Tibial nerve (tissue), 4 donors: ENCODE results near the gene TMEM200B. TPM values are rescaled to one million over a fixed set of nuclear protein-coding genes. Genes with fewer than 3 reads are reported as not detected.

ENCODE experiments used
- DNase-seq, 2 donors: peaks; one replicate each; pipeline ENCODE4 v3.0.0-alpha.2; 2019; ENCODE audit warnings: low spot score in 2 of 2
- H3K27ac ChIP-seq, 4 donors: fragments of 200-600 bp; sonication (generic) in 3 of 4; one replicate each; pipeline ENCODE4 v1.5.1; 2017 to 2019; ENCODE audit warnings: mild to moderate bottlenecking in 1 of 4
- H3K27me3 ChIP-seq, 2 donors: fragments of 200-600 bp; sonication (generic) in 1 of 2; one replicate each; pipeline versions ENCODE4 v1.5.1 to v1.6.0; 2017 to 2019
- H3K36me3 ChIP-seq, 3 donors: fragments of 200-600 bp; sonication (generic); one replicate each; pipeline ENCODE4 v1.5.1; 2018 to 2019
- H3K4me1 ChIP-seq, 4 donors: fragments of 200-600 bp; sonication (generic) in 3 of 4; one replicate each; pipeline ENCODE4 v1.5.1; 2017 to 2019
- H3K4me3 ChIP-seq, 4 donors: fragments of 200-600 bp; sonication (generic) in 3 of 4; one replicate each; pipeline ENCODE4 v1.5.1; 2017 to 2019; ENCODE audit warnings: mild to moderate bottlenecking in 1 of 4, moderate library complexity in 1 of 4
- H3K9me3 ChIP-seq, 4 donors: fragments of 200-600 bp; sonication (generic) in 3 of 4; one replicate each; pipeline ENCODE4 v1.5.1; 2017 to 2019
- EP300 ChIP-seq, 2 donors: sonication (generic); formaldehyde crosslinking; IDR thresholded peaks; one replicate each; pipeline ENCODE4 v1.6.1; 2017; ENCODE audit warnings: antibody characterized with exemption in 2 of 2, mild to moderate bottlenecking in 1 of 2
- POLR2A ChIP-seq, 2 donors: fragments of 450-650 bp; IDR thresholded peaks; one replicate each; pipeline ENCODE4 v1.6.1; 2017; ENCODE audit warnings: antibody characterized with exemption in 2 of 2, mild to moderate bottlenecking in 2 of 2, moderate library complexity in 2 of 2
- whole genome bisulfite sequencing, 2 donors: methylation state at CpG; one replicate each; pipeline ENCODE4 v1.1.5; 2018; 5-methylcytosine and 5-hydroxymethylcytosine counted together
- total RNA-seq, 4 donors: library from RNA; depleted of rRNA; stranded (reverse); fragments of >200 nt; gene quantifications; one replicate each; pipeline ENCODE4 v1.1.0, GENCODE V29; 2016
- TF ChIP-seq, protein P1 (sequence below), 5 experiments: fragments of 200-600 bp in 3 of 5; fragments of 450-650 bp in 2 of 5; sonication (generic) in 3 of 5; IDR thresholded peaks; one replicate each; pipeline ENCODE4 v1.5.1; 2016 to 2019; ENCODE audit warnings: antibody characterized with exemption in 5 of 5, mild to moderate bottlenecking in 3 of 5, moderate library complexity in 2 of 5

TMEM200B gene
- 10 to 100 TPM; 16.1 to 27.7 (median 22.6) TPM for total RNA-seq

DNA sequence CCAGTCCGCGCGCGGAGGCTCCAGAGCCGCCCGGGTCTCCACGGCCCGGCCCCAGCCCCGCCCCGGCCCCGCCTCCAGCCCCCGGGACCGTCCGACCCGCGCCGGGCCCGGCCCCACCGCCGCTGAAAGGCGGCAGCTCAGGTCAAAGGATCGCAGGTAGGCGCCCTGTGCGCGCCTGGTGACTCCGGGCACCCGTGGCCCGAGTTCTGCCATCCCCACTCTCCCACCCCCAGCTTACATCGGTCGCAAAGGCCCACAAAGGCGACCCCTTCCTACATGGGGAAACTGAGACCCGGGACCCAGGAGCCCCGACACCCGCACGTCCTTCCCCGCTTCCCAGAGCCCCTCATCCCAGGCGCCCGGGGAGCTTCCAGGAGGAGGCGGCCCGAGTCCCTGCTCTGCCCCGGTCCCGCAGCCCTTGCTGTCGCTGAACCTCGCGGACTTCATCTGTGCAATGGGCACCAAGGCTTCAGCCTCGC lies at the start of gene TMEM200B:
TSS of gene TMEM200B (minus strand) at position 17 of the 479 bp plus-strand sequence. CDS start 2,075 bp downstream, outside the sequence.
- WGBS, 2 donors = 2 to 3% methylated on average over 6 to 39 of the region's 46 CpGs
- TF ChIP-seq, protein P1, sequence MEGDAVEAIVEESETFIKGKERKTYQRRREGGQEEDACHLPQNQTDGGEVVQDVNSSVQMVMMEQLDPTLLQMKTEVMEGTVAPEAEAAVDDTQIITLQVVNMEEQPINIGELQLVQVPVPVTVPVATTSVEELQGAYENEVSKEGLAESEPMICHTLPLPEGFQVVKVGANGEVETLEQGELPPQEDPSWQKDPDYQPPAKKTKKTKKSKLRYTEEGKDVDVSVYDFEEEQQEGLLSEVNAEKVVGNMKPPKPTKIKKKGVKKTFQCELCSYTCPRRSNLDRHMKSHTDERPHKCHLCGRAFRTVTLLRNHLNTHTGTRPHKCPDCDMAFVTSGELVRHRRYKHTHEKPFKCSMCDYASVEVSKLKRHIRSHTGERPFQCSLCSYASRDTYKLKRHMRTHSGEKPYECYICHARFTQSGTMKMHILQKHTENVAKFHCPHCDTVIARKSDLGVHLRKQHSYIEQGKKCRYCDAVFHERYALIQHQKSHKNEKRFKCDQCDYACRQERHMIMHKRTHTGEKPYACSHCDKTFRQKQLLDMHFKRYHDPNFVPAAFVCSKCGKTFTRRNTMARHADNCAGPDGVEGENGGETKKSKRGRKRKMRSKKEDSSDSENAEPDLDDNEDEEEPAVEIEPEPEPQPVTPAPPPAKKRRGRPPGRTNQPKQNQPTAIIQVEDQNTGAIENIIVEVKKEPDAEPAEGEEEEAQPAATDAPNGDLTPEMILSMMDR (IDR thresholded peaks at IDR 0.05) = no peak
- TF ChIP-seq POLR2A (IDR thresholded peaks at IDR 0.05) = no peak
- no peak for TF ChIP-seq EP300 (IDR thresholded peaks at IDR 0.05)
- H3K27me3 ChIP-seq = peaks cover 0 to 32% of the 10 kb centered on the region in 2 donors
- no peak for DNase-seq
- H3K9me3 ChIP-seq = no peaks in the 10 kb centered on the region
- peak within 1 kb of the TSS; percentile 64 to 76 (median 70) for H3K4me3 ChIP-seq
- H3K4me1 ChIP-seq = peaks cover 0 to 38% (median 15%) of the 10 kb centered on the region in 4 donors
- H3K27ac ChIP-seq = peak within 1 kb of the TSS; percentile 90 to 96 (median 92)
- H3K36me3 ChIP-seq = no peaks in the 10 kb centered on the region

DNA sequence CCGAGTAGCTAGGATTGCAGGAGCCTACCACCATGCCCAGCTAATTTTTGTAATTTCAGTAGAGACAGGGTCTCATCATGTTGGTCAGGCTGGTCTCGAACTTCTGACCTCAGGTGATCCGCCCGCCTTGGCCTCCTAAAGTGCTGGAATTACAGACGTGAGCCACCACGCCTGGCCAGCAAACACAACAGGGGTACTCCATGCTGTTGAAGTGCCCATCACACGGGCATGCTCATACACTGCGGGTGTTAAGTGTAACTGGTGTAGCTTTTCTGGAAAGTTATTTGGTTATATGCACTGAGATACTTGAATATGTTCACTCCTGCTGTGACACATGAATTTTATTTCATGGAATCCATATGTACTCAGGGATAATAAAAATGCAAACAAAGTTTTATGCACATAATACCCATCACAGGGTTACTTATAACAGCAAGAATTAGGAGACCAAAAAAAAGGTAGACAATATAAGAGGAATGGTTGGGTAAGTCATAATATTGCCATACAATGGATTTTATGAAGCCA lies 48.8 kb upstream of the TMEM200B start:
- Histone ChIP-seq H3K4me1 (peaks cover 0 to 58% (median 37%) of the 10 kb centered on the region in 4 donors), H3K36me3 (peaks cover 0 to 12% (median 0%) of the 10 kb centered on the region in 3 donors), H3K27me3 (no peaks in the 10 kb centered on the region), H3K27ac (no peak overlapping the region), H3K4me3 (no peak overlapping the region), H3K9me3 (no peaks in the 10 kb centered on the region)
- 93 to 94% methylated on average over 8 of the region's 8 CpGs for WGBS, 2 donors
- TF ChIP-seq EP300 (IDR thresholded peaks at IDR 0.05) (no peak), POLR2A (IDR thresholded peaks at IDR 0.05) (no peak)
- TF ChIP-seq, protein P1 (IDR thresholded peaks at IDR 0.05) = no peak
- no peak for DNase-seq

DNA sequence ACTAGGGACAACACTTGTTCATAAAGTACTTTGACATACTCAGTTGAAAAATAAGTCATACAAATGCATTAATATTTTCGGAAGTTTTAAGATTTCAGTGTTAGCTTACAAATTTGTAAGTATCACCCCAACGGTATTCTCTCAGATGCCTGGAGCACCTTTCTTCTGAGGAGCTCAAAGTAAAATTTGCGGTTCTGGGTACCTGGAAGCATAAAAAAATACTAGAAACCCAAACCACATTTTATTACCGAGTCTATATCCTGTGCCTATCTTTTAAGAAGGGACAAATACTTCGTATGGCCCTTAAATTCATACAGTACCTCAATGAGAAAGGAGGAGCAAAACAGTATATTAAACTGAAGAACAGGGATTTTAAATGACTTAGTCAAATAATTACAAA lies 47.8 kb upstream of the TMEM200B start:
- TF ChIP-seq, protein P1 (IDR thresholded peaks at IDR 0.05) = no peak
- TF ChIP-seq POLR2A (IDR thresholded peaks at IDR 0.05) (no peak), EP300 (IDR thresholded peaks at IDR 0.05) (no peak)
- Histone ChIP-seq H3K9me3 (no peaks in the 10 kb centered on the region), H3K27me3 (no peaks in the 10 kb centered on the region), H3K36me3 (peaks cover 0 to 21% (median under 1%) of the 10 kb centered on the region in 3 donors), H3K4me1 (peaks cover 0 to 58% (median 32%) of the 10 kb centered on the region in 4 donors), H3K27ac (no peak overlapping the region), H3K4me3 (no peak overlapping the region)
- WGBS, 2 donors = 85 to 86% methylated on average over 5 of the region's 5 CpGs
- DNase-seq = no peak

DNA sequence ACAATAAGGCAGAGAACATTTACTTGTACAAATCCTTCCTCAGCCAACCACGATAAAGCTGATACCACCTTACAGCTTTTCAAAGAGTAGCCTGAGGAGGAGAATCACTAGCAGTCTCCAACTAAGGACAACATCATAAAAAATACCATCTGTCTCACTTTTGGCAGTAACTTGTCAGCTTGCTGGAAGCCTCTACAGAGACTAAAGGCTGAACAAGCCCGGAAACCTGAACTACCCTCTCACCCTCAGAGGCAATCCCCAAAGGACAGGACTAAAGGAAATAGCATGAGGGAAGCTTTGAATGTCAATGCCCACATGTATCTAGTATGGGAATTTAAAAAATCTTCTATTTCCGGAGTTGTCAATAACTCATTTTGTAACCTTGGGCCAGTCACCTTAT lies 47.4 kb upstream of the TMEM200B start:
- Histone ChIP-seq H3K27ac (no peak overlapping the region), H3K36me3 (peaks cover 0 to 25% (median 5%) of the 10 kb centered on the region in 3 donors), H3K9me3 (no peaks in the 10 kb centered on the region), H3K4me3 (no peak overlapping the region), H3K27me3 (no peaks in the 10 kb centered on the region), H3K4me1 (peaks cover 0 to 58% (median 29%) of the 10 kb centered on the region in 4 donors)
- 15 to 18% methylated on average over 3 of the region's 3 CpGs for WGBS, 2 donors
- TF ChIP-seq POLR2A (IDR thresholded peaks at IDR 0.05) = no peak
- TF ChIP-seq EP300 (IDR thresholded peaks at IDR 0.05) = no peak
- TF ChIP-seq, protein P1 (IDR thresholded peaks at IDR 0.05) = no peak
- no peak for DNase-seq

DNA sequence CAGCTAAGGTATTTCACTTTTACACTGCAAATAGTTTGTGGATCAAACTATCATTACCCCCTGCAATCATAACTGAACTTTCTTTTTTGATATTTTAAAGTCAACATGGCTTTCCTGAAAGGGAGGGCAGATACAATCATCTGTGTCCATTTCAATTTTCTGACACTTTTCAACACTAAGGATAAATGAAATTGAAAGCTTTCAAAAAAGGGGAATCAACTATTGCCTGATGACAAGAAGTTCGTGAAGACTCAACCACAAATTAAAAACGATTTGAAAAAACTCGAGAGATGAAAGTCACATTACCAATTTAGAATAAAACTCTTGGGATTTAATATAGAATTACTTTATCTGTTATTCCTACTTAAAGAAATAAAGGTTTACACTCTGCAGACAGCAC lies 46.3 kb upstream of the TMEM200B start:
- H3K36me3 ChIP-seq = peaks cover 0 to 37% (median 11%) of the 10 kb centered on the region in 3 donors
- no peaks in the 10 kb centered on the region for H3K27me3 ChIP-seq
- TF ChIP-seq POLR2A (IDR thresholded peaks at IDR 0.05) (no peak), EP300 (IDR thresholded peaks at IDR 0.05) (no peak)
- TF ChIP-seq, protein P1 (IDR thresholded peaks at IDR 0.05) = no peak
- no peak for DNase-seq
- H3K4me1 ChIP-seq = peaks cover 0 to 65% (median 28%) of the 10 kb centered on the region in 4 donors
- no peaks in the 10 kb centered on the region for H3K9me3 ChIP-seq
- H3K4me3 ChIP-seq = no peak overlapping the region
- WGBS, 2 donors = 66 to 70% methylated on average over 3 of the region's 3 CpGs
- H3K27ac ChIP-seq = no peak overlapping the region
